OCI-LY3 (cell line): ENCODE results near the gene RBM46.

Experiments used
- H2AFZ ChIP-seq: fragments of 200-600, 300-600 bp; shearing (Covaris generic); 2 replicates; pipeline ENCODE4 v1.6.0; 2014; ENCODE audit warnings: antibody characterized with exemption, low read depth, low read length
- H3K27ac ChIP-seq: fragments of 200-600, 300-600 bp; sonication (generic); 2 replicates; pipeline ENCODE4 v1.5.1; 2014; ENCODE audit warnings: mild to moderate bottlenecking, low read length, moderate library complexity, mixed read lengths
- H3K27me3 ChIP-seq: fragments of 200-600, 300-600 bp; sonication (generic); 2 replicates; pipeline ENCODE4 v1.6.1; 2014; ENCODE audit warnings: low read depth, low read length, mixed read lengths
- H3K36me3 ChIP-seq: fragments of 200-600, 300-600 bp; sonication (generic); replicated peaks from 2 replicates; pipeline ENCODE3; 2014; ENCODE audit warnings: low read depth, low read length, mixed read lengths
- H3K4me1 ChIP-seq: fragments of 300-600, 200-600 bp; sonication (generic); 2 replicates; pipeline ENCODE4 v1.6.1; 2014; ENCODE audit warnings: low read length, mixed read lengths
- H3K4me2 ChIP-seq: fragments of 200-600, 300-600 bp; sonication (generic); 2 replicates; pipeline ENCODE4 v1.6.1; 2014; ENCODE audit warnings: low read length, mixed read lengths
- H3K4me3 ChIP-seq: fragments of 300-600, 200-600 bp; sonication (generic); 2 replicates; pipeline ENCODE4 v1.5.1; 2014; ENCODE audit warnings: antibody characterized with exemption, mild to moderate bottlenecking, low read length, moderate library complexity
- H3K79me2 ChIP-seq: fragments of 300-600, 200-600 bp; shearing (Covaris generic); 2 replicates; pipeline ENCODE4 v1.6.1; 2014; ENCODE audit warnings: mild to moderate bottlenecking, low read length, mixed read lengths
- H3K9ac ChIP-seq: fragments of 300-600, 200-600 bp; shearing (Covaris generic); 2 replicates; pipeline ENCODE4 v1.6.0; 2014; ENCODE audit warnings: mild to moderate bottlenecking, low read length, moderate library complexity
- H3K9me3 ChIP-seq: fragments of 200-600, 300-600 bp; shearing (Covaris generic); 2 replicates; pipeline ENCODE4 v1.6.1; 2014; ENCODE audit warnings: low read length, mixed read lengths; ENCODE audit not compliant: insufficient read depth
- H4K20me1 ChIP-seq: fragments of 200-600, 300-600 bp; sonication (generic); 2 replicates; pipeline ENCODE4 v1.6.1; 2016; ENCODE audit warnings: low read length, mixed read lengths; ENCODE audit not compliant: insufficient read depth
- EZH2phosphoT487 ChIP-seq: fragments of 200-600 bp; shearing (Covaris generic); IDR thresholded peaks from 2 replicates; pipeline ENCODE4 v1.6.1; 2018; ENCODE audit warnings: antibody characterized with exemption, mixed run types, low read depth
- TF ChIP-seq, protein P1 (sequence below): fragments of 200-600, 300-600 bp; sonication (generic); IDR thresholded peaks from 2 replicates; pipeline ENCODE4 v1.5.1; 2014; ENCODE audit warnings: antibody characterized with exemption, low read length, low read depth

Gene RBM46

DNA sequence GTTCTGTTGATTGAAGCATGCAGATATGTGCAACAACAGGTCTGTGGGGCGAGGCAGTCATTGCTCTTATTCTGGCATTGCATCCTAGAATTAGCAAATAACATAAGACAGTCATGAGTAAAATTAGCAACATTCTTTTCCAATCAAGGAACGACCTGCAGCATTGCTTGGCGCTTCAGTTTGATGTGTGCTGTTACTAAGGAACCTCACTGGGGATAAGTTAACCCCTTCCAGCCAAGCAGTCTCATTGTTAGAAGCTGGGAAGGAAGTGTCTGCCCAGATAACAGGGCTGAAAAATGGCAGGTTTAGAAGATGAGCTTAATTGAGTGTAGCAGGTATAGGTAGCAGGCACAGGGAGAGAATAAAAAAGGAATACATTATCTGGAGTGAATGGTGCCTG is 55.4 kb downstream of the RBM46 start:
- H3K79me2 ChIP-seq = no peaks in the 10 kb centered on the region
- H3K27me3 ChIP-seq = no peaks in the 10 kb centered on the region
- no peak overlapping the region for H3K4me2 ChIP-seq
- no peak overlapping the region for H3K4me3 ChIP-seq
- H3K36me3 ChIP-seq = no peaks in the 10 kb centered on the region
- no peaks in the 10 kb centered on the region for H3K4me1 ChIP-seq
- H4K20me1 ChIP-seq = no peaks in the 10 kb centered on the region
- no peak overlapping the region for H2AFZ ChIP-seq
- H3K9ac ChIP-seq = no peak overlapping the region
- H3K27ac ChIP-seq = no peak overlapping the region
- peaks cover 5% of the 10 kb centered on the region; the same call in 1 of the 2 replicates for H3K9me3 ChIP-seq
- TF ChIP-seq, protein P1, sequence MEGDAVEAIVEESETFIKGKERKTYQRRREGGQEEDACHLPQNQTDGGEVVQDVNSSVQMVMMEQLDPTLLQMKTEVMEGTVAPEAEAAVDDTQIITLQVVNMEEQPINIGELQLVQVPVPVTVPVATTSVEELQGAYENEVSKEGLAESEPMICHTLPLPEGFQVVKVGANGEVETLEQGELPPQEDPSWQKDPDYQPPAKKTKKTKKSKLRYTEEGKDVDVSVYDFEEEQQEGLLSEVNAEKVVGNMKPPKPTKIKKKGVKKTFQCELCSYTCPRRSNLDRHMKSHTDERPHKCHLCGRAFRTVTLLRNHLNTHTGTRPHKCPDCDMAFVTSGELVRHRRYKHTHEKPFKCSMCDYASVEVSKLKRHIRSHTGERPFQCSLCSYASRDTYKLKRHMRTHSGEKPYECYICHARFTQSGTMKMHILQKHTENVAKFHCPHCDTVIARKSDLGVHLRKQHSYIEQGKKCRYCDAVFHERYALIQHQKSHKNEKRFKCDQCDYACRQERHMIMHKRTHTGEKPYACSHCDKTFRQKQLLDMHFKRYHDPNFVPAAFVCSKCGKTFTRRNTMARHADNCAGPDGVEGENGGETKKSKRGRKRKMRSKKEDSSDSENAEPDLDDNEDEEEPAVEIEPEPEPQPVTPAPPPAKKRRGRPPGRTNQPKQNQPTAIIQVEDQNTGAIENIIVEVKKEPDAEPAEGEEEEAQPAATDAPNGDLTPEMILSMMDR = no peak
- no peak for TF ChIP-seq EZH2phosphoT487

GRCh38 chr4:154838155-154838554 is 57.1 kb downstream of the RBM46 start:
- H3K79me2 ChIP-seq = no peaks in the 10 kb centered on the region
- H3K4me1 ChIP-seq = no peaks in the 10 kb centered on the region
- no peaks in the 10 kb centered on the region for H4K20me1 ChIP-seq
- H3K9ac ChIP-seq = no peak overlapping the region
- H3K27ac ChIP-seq = no peak overlapping the region
- H2AFZ ChIP-seq = no peak overlapping the region
- no peak overlapping the region for H3K4me3 ChIP-seq
- no peaks in the 10 kb centered on the region for H3K36me3 ChIP-seq
- peaks cover 5% of the 10 kb centered on the region; the same call in 1 of the 2 replicates for H3K9me3 ChIP-seq
- no peaks in the 10 kb centered on the region for H3K27me3 ChIP-seq
- TF ChIP-seq, protein P1 = no peak
- no peak for TF ChIP-seq EZH2phosphoT487
- H3K4me2 ChIP-seq = no peak overlapping the region

- Histone ChIP-seq H3K4me2 (no peak overlapping the region), H3K79me2 (no peaks in the 10 kb centered on the region), H3K27ac (no peak overlapping the region), H2AFZ (no peak overlapping the region), H4K20me1 (no peaks in the 10 kb centered on the region), H3K9ac (no peak overlapping the region), H3K27me3 (no peaks in the 10 kb centered on the region), H3K36me3 (no peaks in the 10 kb centered on the region), H3K4me3 (no peak overlapping the region), H3K4me1 (no peaks in the 10 kb centered on the region), H3K9me3 (peaks cover 5% of the 10 kb centered on the region; the same call in 1 of the 2 replicates)
- TF ChIP-seq, protein P1 = no peak
- TF ChIP-seq EZH2phosphoT487 = no peak
Observed at GRCh38 chr4:154838694-154839093, 57.6 kb downstream of the RBM46 start.

DNA sequence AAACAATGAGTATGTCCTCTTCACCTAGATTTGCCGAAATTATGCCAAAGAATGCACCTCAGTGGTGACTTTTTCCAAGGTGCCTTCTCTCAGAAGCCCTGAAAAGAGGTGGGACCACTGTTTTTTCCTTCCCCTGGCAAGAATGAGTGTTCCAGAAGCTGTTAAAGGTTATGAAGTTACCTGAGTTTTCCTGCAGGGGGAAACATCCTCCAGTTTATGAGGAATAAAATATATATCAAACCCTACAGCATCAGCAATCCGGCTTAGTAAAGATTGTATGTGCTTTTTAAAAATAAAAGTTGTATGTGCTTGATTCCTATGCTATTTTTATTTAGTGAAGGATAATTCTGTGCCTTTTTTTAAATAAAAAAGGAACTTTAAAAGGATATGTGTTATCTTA is 73.3 kb downstream of the RBM46 start:
- Histone ChIP-seq H3K9ac (no peak overlapping the region), H3K36me3 (no peaks in the 10 kb centered on the region), H3K4me1 (0 out of 2 replicates have a peak, but pooled peaks cover 3% of the 10 kb centered on the region), H3K9me3 (no peaks in the 10 kb centered on the region), H3K4me3 (no peak overlapping the region), H3K79me2 (no peaks in the 10 kb centered on the region), H3K27me3 (no peaks in the 10 kb centered on the region), H2AFZ (peak overlapping the region; percentile 27; the same call in 1 of the 2 replicates), H3K27ac (no peak overlapping the region), H4K20me1 (no peaks in the 10 kb centered on the region), H3K4me2 (no peak overlapping the region)
- TF ChIP-seq, protein P1 = peak; percentile 70
- no peak for TF ChIP-seq EZH2phosphoT487
